GM19455 (cell line): ENCODE results near the gene NXPH4.

Experiments
- ATAC-seq: cut with Tn5 transposase; IDR thresholded peaks from one replicate; pipeline ENCODE4 v1.9.1; 2021; ENCODE audit not compliant: unreplicated experiment

NXPH4 gene

DNA sequence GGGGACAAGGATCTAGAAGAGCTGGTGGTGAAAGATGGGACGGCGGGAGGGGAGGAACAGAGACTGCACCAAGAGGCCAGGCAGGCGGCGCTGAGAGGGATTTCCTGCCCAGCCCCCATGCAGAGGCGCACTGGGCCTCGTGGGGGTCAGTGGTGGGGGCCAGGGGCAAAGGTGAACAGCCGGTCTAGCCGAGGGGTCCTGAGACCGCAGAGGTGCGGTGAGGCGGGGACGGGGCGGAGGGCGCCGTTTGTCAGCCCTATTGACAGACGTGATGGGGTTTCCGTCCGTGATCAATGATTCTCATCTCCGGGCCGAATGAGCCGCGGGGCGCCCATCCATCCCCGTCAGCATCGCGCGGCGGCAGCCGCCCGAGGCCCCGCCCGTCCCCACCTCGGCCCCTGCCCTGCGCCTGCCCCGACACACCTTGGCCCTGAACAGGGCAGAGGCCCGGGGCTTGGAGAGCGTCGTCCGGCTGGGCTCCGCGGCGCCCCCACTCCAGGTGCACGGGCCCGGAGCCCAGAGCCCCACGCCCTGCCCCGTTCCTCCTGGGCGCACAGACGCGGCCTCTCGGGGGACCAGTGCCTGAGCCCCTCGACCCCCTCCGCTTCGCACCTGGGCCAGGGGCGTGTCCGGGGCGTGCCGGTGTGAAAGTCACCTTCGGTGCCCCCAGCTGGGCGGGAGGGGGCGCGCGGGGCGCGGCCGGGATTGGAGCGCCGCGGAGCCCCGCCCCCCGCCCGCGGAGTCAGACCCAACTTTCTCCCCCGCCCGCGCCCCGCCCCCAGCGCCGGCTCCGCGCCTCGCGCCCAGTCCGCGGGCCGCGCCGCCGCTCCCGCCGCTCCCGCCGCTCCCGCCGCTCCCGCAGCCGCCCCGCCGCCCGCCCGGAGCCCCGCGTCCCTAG, at the start of gene NXPH4:
Gene NXPH4 (plus strand): TSS at position 781 of the 898 bp plus-strand sequence. CDS start 176 bp downstream, outside the sequence.
- no peak for ATAC-seq

DNA sequence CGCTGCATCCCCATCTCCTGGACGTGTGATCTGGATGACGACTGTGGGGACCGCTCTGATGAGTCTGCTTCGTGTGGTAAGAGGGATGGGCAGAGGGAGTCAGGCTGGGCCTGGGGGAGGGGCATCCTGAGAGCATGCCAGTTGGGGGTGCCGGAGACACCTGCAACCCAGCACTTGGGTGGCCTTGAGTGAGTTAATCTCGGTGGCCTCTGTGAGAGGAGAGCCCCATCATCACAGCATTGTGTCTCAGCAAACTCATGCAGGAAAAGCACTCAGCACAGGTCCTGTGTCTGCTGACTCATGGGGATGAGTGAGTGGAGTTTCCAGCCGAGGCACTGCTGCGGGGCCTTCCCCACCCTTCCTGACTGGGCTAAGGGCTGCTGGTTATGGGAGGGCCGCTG, 49.6 kb upstream of the NXPH4 start:
- no peak for ATAC-seq

DNA sequence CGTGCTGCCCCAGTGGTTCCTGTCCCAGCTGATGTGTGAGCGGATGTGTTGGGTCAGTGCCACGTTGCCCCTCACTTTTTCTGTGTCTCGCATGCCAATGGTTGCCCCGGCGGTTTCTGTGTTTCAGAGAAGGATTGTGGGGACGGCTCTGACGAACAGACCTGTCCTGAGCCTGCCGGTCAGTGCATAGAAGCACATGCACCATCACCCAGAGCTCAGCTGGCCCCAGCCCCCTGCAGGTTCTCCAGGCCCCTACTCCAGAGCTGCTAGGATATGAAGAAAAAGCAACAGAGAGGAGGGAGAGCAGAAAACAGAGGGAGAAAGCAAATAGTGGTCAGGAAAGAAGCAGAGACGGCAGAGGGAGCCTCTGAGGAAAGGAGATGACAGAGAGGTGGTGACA, 48.5 kb upstream of the NXPH4 start:
- ATAC-seq = no peak

DNA sequence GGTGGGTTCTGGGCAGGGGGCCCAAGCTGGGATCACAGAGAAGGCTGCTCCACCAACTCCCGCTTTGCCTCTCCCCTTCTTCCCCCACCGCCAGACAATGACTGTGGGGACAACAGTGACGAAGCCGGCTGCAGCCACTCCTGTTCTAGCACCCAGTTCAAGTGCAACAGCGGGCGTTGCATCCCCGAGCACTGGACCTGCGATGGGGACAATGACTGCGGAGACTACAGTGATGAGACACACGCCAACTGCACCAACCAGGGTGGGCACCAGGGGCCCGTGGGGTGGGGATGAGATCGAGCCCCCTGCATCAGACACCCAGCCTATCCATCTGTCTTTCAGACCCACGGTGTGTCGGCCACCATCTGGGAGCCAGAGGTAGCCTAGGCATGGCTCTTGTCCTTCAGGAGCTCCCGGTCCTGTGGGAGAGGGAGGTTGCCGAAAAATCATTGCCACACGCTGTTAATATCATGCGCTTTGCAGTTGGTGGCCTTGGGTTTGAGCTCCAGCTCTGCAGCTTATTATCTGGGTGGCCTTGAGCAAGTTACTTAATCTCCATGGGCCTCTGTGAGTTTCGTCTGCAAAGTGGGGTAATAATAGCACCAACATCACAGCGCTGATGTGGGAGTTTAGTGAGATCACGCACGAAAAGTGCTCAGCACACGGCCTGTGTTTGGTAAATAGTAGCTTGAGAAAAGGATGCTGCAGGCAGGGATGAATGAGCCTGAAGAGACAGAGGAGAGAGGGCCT, 47.4 kb upstream of the NXPH4 start:
- no peak for ATAC-seq

DNA sequence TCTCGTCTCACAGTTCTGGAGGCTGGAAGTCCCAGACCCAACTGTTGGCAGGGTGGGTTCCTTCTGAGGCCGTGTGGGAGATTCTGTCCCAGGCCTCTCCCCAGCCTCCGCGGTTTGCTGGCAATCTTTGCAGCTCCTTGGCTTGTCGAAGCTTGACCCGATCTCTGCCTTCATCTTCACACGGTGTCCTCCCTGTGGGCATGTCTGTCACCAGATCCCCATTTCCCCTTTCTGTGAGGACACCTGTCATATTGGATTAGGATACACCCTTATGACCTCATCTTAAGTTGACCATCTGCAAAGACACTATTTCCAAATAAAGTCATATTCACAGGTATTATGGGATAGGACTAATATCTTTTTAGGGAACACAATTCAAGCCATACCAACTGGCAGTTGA, 46.6 kb upstream of the NXPH4 start:
- ATAC-seq = no peak

DNA sequence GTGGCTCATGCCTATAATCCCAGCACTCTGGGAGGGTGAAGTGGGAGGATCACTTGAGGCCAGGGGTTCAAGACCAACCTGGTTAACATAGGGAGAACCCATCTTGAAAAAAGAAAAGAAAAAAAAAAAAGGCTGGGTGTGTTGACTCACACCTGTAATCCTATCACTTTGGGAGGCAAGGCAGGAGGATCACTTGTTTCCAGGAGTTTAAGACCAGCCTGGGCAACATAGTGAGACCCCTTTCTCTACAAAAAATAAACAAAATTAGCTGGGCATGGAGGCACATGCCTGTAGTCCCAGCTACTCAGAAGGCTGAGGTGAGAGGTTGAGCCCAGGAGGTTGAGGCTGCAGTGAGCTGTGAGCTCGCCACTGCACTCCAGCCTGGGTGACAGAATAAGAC, 46.2 kb upstream of the NXPH4 start:
- ATAC-seq = no peak

DNA sequence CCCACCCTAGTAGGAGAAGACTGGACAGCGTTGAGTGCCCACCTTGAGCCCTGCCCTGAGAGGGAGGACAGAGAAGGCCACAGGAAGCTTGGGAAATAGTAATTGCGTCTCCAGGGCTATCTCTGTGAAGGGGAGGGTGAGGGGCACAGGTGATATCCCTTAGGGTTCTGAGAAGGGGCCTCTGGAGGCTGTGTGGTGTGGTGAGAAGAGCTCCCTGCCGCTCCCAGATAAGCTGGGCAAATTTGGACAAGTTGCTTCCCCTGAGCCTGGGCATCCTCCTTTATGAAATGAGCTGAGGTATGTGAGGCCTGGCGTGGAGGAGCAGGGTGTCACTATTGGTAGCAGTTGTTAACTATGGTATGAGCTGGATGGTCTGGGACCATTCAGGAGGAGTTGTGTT, 45.7 kb upstream of the NXPH4 start:
- ATAC-seq = no peak

DNA sequence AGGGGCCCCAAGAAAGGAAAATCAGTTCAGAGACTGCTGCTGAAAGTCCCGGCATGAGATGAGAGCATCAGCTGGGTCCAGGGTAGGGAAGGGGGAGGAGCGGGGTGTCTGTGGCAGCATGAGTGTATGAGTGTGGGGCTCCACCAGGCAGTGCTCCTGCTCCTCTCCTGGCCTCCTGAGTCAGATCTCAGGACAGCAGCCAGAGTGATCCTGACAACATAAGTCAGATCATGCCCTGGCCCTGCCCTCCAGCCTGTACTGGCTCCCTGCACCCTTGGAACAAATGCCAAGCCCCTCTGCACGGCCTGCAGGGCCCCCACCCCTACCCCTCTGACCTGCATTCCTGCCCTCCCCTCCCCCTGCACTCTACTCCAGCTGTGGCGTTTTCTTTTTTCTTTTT, 44.9 kb upstream of the NXPH4 start:
- no peak for ATAC-seq

DNA sequence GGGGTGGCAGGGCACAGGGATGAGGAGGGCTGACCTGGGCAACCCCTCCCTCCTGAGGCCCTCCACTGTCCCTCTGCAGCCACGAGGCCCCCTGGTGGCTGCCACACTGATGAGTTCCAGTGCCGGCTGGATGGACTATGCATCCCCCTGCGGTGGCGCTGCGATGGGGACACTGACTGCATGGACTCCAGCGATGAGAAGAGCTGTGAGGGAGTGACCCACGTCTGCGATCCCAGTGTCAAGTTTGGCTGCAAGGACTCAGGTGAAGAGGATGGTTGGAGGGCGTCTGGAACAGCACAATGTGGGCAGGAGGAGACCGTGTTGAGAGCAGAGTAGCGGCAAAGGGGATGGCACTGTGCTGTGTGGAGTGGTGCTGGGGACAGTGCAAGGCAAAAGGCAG, 43.5 kb upstream of the NXPH4 start:
- no peak for ATAC-seq

DNA sequence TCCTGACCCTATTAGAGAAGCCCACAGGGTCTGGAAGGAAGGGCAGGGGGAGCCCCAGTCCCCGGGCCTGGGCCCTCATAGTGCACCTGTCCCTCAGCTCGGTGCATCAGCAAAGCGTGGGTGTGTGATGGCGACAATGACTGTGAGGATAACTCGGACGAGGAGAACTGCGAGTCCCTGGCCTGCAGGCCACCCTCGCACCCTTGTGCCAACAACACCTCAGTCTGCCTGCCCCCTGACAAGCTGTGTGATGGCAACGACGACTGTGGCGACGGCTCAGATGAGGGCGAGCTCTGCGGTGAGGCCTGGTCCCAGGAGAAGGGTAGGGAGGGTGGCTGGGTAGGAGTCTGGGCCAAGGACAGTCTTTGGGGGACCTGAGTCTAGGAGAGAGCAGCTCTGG, 42.9 kb upstream of the NXPH4 start:
- no peak for ATAC-seq

DNA sequence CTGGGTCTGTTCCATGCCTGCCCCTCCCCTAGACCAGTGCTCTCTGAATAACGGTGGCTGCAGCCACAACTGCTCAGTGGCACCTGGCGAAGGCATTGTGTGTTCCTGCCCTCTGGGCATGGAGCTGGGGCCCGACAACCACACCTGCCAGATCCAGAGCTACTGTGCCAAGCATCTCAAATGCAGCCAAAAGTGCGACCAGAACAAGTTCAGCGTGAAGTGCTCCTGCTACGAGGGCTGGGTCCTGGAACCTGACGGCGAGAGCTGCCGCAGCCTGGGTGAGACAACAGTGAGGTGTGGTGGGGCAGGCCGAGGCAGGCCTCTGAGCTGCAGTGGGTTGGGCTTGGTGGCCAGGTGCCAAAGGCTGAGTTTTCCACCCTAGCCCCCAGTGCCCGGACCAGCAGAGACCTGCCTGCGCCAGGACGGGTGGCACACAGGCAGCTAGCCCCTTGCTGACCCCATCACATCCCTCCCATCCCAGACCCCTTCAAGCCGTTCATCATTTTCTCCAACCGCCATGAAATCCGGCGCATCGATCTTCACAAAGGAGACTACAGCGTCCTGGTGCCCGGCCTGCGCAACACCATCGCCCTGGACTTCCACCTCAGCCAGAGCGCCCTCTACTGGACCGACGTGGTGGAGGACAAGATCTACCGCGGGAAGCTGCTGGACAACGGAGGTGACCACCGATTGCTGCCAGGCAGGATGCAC, 41.0 kb upstream of the NXPH4 start:
- no peak for ATAC-seq

DNA sequence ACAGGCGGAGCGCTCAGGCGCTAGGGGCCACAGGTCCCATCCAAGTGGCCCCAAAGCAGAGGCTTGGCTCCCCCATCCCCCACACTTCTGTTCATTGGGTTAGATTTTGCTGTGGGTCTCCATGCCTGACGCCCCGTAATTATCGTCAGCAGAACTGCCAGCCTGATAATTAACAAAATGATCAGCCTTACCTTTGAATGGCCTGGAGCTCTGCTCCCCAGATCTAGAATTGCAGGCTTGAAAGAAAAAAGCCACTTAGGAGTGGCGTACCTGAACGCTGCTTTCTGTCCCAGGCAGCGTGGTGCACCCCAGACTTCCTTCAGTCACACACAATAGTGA, 40.5 kb upstream of the NXPH4 start:
- no peak for ATAC-seq

DNA sequence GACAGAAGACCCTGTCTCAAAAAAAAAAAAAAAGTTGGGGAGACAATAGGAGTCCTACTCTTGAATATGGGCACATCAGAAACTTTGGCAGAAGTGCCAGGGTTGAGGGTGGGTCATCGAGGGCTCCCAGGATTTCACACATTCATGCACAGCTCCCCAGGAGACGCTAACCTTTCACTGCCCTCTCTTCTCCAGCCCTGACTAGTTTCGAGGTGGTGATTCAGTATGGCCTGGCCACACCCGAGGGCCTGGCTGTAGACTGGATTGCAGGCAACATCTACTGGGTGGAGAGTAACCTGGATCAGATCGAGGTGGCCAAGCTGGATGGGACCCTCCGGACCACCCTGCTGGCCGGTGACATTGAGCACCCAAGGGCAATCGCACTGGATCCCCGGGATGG, 39.7 kb upstream of the NXPH4 start:
- ATAC-seq = no peak

DNA sequence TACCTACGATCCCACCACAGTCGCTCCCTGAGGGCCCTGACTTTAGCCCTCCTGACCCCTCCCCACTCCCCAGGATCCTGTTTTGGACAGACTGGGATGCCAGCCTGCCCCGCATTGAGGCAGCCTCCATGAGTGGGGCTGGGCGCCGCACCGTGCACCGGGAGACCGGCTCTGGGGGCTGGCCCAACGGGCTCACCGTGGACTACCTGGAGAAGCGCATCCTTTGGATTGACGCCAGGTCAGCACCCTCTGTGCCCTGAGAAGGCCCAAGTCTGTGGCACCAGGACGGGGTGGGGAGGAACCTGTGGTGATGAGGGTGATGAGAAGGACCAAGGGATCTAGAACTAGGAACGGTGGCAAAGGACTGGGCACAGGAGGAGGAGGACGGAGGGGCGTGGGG, 39.2 kb upstream of the NXPH4 start:
- ATAC-seq = no peak

DNA sequence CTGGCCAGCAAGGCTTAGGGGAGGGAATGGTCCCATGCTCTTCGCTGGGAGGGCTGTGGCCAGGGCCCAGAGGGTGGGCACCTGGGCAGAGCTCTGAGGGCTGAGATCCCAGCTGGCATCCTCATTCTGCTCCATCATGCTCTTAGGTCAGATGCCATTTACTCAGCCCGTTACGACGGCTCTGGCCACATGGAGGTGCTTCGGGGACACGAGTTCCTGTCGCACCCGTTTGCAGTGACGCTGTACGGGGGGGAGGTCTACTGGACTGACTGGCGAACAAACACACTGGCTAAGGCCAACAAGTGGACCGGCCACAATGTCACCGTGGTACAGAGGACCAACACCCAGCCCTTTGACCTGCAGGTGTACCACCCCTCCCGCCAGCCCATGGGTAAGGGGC, 38.4 kb upstream of the NXPH4 start:
- no peak for ATAC-seq

DNA sequence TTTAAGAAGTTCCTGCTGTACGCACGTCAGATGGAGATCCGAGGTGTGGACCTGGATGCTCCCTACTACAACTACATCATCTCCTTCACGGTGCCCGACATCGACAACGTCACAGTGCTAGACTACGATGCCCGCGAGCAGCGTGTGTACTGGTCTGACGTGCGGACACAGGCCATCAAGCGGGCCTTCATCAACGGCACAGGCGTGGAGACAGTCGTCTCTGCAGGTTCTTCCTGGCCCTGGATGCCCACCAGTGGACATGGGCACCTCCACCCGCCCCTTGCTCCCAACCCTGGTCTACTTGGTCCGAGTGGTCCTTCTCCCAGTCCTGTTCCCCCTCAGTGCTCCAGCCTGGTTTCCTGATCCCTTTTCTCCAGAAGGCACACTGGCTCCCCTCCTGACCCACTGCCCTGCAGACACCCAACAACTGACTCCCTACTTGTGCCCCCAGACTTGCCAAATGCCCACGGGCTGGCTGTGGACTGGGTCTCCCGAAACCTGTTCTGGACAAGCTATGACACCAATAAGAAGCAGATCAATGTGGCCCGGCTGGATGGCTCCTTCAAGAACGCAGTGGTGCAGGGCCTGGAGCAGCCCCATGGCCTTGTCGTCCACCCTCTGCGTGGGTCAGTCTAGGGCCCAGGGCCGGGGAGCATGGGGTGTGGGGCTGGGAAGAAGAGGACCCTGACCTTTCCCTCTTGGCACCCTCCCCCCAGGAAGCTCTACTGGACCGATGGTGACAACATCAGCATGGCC, 37.1 kb upstream of the NXPH4 start:
- ATAC-seq = no peak

DNA sequence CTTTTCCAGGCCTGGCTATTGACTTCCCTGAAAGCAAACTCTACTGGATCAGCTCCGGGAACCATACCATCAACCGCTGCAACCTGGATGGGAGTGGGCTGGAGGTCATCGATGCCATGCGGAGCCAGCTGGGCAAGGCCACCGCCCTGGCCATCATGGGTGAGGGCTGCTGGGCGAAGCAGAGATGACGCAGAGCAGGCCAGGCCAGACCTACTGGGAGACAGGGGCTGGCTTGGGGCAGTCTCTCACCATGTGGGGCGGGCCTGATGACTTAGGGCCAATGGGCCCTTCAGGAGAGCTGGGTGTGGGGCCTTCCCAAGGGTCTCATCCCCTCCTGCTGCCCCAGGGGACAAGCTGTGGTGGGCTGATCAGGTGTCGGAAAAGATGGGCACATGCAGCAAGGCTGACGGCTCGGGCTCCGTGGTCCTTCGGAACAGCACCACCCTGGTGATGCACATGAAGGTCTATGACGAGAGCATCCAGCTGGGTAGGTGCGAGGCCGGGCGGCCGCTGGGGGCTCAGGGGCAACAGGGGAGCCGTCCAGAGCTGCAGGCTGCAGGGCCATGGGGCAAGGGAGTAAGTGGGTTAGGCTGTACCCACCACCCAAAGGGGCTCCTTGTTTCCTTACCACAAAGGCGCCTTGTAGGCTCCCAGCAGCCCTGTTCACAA, 36.1 kb upstream of the NXPH4 start:
- no peak for ATAC-seq

DNA sequence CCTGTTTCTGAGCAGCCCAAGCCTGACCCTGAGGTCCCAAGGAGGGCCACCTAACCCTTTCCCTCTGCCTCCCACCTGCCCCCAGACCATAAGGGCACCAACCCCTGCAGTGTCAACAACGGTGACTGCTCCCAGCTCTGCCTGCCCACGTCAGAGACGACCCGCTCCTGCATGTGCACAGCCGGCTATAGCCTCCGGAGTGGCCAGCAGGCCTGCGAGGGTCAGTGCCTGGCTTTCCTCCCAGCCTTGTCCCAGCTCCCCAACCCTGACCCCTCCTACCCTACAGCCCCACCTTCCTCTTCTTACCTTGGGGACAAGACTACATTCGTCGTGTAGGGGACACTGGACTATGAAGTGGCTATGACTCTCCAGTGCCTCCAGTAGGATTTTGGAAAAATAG, 35.5 kb upstream of the NXPH4 start:
- no peak for ATAC-seq

DNA sequence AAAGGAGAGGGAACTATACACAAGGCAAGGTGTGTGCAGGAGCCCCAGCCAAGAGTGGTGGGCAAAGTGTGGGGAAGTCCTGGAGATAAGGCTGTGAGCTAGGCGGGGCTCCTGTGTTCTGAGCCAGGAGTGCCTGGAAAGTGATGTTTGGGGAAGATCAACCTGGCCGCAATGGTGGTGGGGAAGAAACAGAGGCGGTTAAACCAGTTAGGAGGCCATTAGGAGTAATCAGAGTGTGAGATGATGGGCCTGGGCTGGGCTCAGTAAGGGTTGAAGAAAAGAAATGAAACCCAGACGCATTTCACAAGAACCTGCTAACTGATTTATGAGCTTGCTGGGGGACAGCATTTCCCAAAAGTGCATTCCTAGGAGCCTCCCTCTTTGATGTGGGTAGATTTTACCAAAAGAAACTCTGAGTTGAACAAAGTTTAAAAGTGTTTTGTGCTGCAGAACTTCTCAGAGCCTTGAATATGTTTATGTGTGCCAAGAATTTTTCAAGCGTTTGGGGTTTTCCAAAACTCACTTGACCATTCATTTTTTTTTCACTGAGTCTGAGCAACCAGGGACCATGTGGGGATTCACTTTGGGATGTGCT, 34.9 kb upstream of the NXPH4 start:
- ATAC-seq = no peak

DNA sequence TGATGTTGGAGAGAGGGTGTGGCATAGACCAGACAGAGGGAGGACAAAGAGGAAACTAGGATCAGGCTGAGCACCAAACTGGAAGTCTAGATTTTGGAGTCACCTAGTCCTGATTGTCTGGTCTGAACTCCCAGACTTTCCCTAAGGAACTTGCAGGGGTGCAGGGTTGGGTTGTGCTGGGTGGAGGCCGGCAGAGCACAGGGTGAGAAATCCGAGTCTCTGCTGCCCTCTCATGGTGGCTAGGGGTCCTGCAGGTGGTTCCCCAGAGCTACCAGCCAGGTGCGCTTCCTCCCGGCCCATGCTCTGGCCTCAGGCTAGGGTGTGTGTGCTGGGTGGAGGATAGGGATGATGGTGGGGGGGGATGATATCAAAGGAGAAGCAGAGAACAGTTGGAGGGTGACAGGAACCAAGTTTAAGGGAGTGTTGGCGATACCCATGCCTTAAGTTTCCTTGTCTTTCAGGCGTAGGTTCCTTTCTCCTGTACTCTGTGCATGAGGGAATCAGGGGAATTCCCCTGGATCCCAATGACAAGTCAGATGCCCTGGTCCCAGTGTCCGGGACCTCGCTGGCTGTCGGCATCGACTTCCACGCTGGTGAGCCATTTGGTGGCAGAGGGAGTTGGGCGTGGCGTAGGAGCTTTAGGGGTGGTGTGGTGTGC, 33.5 kb upstream of the NXPH4 start:
- ATAC-seq = peak; percentile 73
